MM.1S (cell line): ENCODE measurements around the gene RAB7A.

ENCODE experiments used
- DNase-seq: peaks from one replicate; pipeline ENCODE4 v3.0.0-alpha.2; 2015
- H2AFZ ChIP-seq: fragments of 300-600 bp; sonication (generic); 2 replicates; pipeline ENCODE4 v1.6.0; 2016; ENCODE audit warnings: antibody characterized with exemption, low read length
- H3F3A ChIP-seq: fragments of 300-600 bp; sonication (generic); 2 replicates; pipeline ENCODE4 v1.6.1; 2016; ENCODE audit warnings: mild to moderate bottlenecking, antibody characterized with exemption, low read length, moderate library complexity, mixed read lengths; ENCODE audit not compliant: insufficient read depth
- H3K27ac ChIP-seq: fragments of 300-600 bp; sonication (generic); 2 replicates; pipeline ENCODE4 v1.5.1; 2016; ENCODE audit warnings: mild to moderate bottlenecking, low read length
- H3K27me3 ChIP-seq: fragments of 300-600 bp; sonication (generic); replicated peaks from 2 replicates; pipeline ENCODE4 v1.6.0; 2016; ENCODE audit warnings: low read length; ENCODE audit not compliant: insufficient read depth
- H3K36me3 ChIP-seq: fragments of 300-600 bp; sonication (generic); replicated peaks from 2 replicates; pipeline ENCODE4 v1.6.1; 2016; ENCODE audit warnings: mild to moderate bottlenecking, low read length, mixed read lengths; ENCODE audit not compliant: insufficient read depth
- H3K4me1 ChIP-seq: fragments of 300-600 bp; sonication (generic); 2 replicates; pipeline ENCODE4 v1.6.1; 2016; ENCODE audit warnings: low read length, mixed read lengths
- H3K4me2 ChIP-seq: fragments of 300-600 bp; sonication (generic); 2 replicates; pipeline ENCODE4 v1.6.0; 2016; ENCODE audit warnings: low read depth, low read length
- H3K4me3 ChIP-seq: fragments of 300-600 bp; sonication (generic); 2 replicates; pipeline ENCODE4 v1.5.1; 2016; ENCODE audit warnings: low read length, mixed read lengths
- H3K79me2 ChIP-seq: fragments of 300-600 bp; sonication (generic); 2 replicates; pipeline ENCODE4 v1.6.1; 2016; ENCODE audit warnings: mixed run types, low read length, mixed read lengths
- H3K9ac ChIP-seq: fragments of 300-600 bp; sonication (generic); 2 replicates; pipeline ENCODE4 v1.6.1; 2016; ENCODE audit warnings: low read length, mixed read lengths
- H3K9me2 ChIP-seq: fragments of 300-600 bp; sonication (generic); replicated peaks from 2 replicates; pipeline ENCODE4 v1.6.1; 2016; ENCODE audit warnings: mild to moderate bottlenecking, low read length, mixed read lengths; ENCODE audit not compliant: insufficient read depth
- H3K9me3 ChIP-seq: fragments of 300-600 bp; sonication (generic); replicated peaks from 2 replicates; pipeline ENCODE4 v1.6.1; 2016; ENCODE audit warnings: mild to moderate bottlenecking, low read length, mixed read lengths; ENCODE audit not compliant: insufficient read depth
- H4K20me1 ChIP-seq: fragments of 300-600 bp; sonication (generic); 2 replicates; pipeline ENCODE4 v1.6.1; 2016; ENCODE audit warnings: mild to moderate bottlenecking, low read length, moderate library complexity, mixed read lengths; ENCODE audit not compliant: insufficient read depth
- CTCF ChIP-seq: fragments of 300-600 bp; sonication (generic); IDR thresholded peaks from 2 replicates; pipeline ENCODE4 v1.5.1; 2016; ENCODE audit warnings: antibody characterized with exemption, low read length, mixed read lengths
- EZH2 ChIP-seq: fragments of 300-600 bp; sonication (generic); optimal IDR thresholded peaks from 2 replicates; pipeline ENCODE3; 2017; ENCODE audit warnings: low read depth, mild to moderate bottlenecking, antibody characterized with exemption, low read length, mixed read lengths
- EZH2phosphoT487 ChIP-seq: fragments of 300-600 bp; sonication (generic); IDR thresholded peaks from 2 replicates; pipeline ENCODE4 v1.6.1; 2018; ENCODE audit warnings: antibody characterized with exemption, low read length

RAB7A gene

DNA sequence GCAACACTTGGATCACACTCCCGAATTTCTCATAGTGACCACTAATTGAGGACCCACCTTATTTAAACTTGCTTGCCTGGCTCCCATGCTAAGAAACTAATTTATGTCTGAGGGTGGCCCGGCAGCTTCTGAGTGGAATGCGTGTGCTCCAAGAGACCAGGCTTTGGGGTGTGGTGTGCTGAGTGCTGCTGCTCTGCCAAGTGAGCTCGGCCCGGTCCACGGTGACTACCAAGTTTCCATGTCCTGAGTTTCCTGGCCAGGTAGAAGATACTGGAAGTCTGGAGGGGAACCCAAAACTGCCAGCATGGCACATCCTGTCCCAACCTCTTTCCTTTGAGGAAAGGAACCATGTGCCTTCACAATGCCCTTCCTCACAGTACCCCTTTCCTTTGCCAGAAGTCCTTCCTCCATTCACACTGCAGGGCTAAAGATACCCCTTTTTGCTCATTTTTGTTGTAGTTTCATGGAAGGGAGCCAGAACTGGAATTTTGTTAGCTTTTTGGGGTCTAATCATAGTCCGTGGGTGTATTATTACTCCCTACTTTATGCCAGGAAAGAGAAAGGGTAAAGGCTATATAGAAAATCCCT is 94.4 kb downstream of the RAB7A start:
- Histone ChIP-seq H3K79me2 (no peaks in the 10 kb centered on the region), H2AFZ (no peak overlapping the region), H3F3A (no peaks in the 10 kb centered on the region), H3K4me2 (no peak overlapping the region), H4K20me1 (no peaks in the 10 kb centered on the region), H3K9me3 (no peaks in the 10 kb centered on the region), H3K4me1 (no peaks in the 10 kb centered on the region), H3K27ac (no peak overlapping the region), H3K36me3 (no peaks in the 10 kb centered on the region), H3K27me3 (no peaks in the 10 kb centered on the region), H3K9ac (no peak overlapping the region), H3K4me3 (no peak overlapping the region), H3K9me2 (no peaks in the 10 kb centered on the region)
- TF ChIP-seq EZH2: no peak
- no peak for TF ChIP-seq EZH2phosphoT487
- TF ChIP-seq CTCF: no peak
- DNase-seq: no peak

DNA sequence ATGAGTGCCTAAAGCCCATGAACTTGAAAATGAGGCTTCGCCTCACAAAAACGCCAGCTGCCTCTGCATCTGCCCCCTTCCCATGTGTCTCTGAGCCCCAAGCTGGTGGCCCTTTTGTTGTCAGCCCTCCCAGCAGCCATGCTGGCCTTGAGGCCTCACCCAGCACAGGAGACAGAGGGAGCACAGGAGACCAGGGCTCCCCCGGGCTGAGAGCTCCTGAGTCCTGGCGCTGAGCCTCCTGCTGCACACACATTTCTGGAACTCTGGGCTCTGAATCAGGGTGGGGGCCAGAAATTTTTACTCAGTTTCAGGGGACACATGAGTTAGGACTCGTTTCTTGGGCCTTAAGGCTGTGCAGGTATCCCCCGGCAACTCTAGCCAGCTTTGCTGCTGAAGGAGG is 97.0 kb downstream of the RAB7A start:
- no peaks in the 10 kb centered on the region for H3F3A ChIP-seq
- no peaks in the 10 kb centered on the region for H3K9me2 ChIP-seq
- no peak for TF ChIP-seq CTCF
- no peak for TF ChIP-seq EZH2
- TF ChIP-seq EZH2phosphoT487: no peak

GRCh38 chr3:128823631-128824030 is 97.6 kb downstream of the RAB7A start:
- Histone ChIP-seq H3K27ac (no peak overlapping the region), H3K36me3 (no peaks in the 10 kb centered on the region), H2AFZ (no peak overlapping the region), H3K79me2 (no peaks in the 10 kb centered on the region), H3K9me2 (no peaks in the 10 kb centered on the region), H3K9ac (no peak overlapping the region), H3F3A (no peaks in the 10 kb centered on the region), H3K4me1 (no peaks in the 10 kb centered on the region), H3K27me3 (no peaks in the 10 kb centered on the region), H3K4me3 (no peak overlapping the region), H3K4me2 (no peak overlapping the region), H4K20me1 (no peaks in the 10 kb centered on the region), H3K9me3 (no peaks in the 10 kb centered on the region)
- DNase-seq: no peak
- TF ChIP-seq EZH2phosphoT487 (no peak), CTCF (no peak), EZH2 (no peak)

More for the DNA sequence above, 97.0 kb downstream of the RAB7A start:
- Histone ChIP-seq H4K20me1 (no peaks in the 10 kb centered on the region), H3K4me3 (no peak overlapping the region), H3K36me3 (no peaks in the 10 kb centered on the region), H3K4me2 (no peak overlapping the region), H3K9me3 (no peaks in the 10 kb centered on the region), H3K4me1 (no peaks in the 10 kb centered on the region), H3K27ac (no peak overlapping the region), H3K79me2 (no peaks in the 10 kb centered on the region), H2AFZ (no peak overlapping the region), H3K27me3 (no peaks in the 10 kb centered on the region), H3K9ac (no peak overlapping the region)
- no peak for DNase-seq
